Measurements from ENCODE around the gene AQP2.

Gene AQP2

DNA sequence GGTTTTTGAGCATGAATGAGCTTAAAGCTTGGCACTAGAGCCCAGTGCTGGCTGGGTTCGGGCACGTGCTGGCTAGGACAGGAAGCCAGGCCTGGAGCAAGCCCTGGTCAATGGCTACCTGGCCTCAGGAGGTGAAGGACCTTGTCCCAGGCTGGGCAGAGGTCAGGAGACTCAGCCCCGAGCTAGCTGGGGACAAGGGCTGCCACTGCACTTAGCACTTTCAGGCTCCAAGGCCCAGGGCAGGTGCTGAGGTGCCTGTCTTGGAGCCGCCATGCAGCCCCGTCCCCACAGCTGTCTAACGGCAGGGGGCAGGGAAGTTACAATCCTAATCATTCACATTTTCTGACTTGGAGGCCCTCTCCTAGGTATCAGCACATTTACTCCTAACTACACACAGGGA is 17.9 kb downstream of the AQP2 start:
- DNase-seq (ENCODE audit: low spot score) (no peak), FAIRE-seq (no peak)

GRCh38 chr12:49969027-49969426 is 18.5 kb downstream of the AQP2 start:
- FAIRE-seq, result no peak
- DNase-seq (ENCODE audit: low spot score), result no peak

GRCh38 chr12:49969651-49970429 is 19.3 kb downstream of the AQP2 start:
- FAIRE-seq, result no peak
- no peak for DNase-seq (ENCODE audit: low spot score)

DNA sequence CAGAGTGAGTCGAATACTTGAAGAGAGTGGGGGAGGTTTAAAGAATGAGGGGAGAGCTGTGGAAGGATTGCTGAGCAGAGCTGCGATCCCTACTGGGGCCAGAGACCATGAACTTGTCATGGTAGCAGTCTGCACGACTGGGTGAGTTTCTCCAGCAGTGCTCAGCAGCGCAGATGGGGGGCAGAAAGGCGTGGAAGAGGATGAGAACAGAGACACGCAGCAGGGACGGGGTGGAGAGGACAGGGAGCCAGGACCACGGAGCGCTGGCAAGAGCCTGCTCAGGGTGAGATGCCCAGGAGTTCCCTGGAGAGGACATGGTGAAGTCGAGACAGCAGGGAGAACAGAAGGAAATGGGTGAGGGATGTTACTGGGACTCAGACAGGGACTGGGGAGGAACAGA is 20.1 kb downstream of the AQP2 start:
- FAIRE-seq, result no peak
- no peak for DNase-seq (ENCODE audit: low spot score)

DNA sequence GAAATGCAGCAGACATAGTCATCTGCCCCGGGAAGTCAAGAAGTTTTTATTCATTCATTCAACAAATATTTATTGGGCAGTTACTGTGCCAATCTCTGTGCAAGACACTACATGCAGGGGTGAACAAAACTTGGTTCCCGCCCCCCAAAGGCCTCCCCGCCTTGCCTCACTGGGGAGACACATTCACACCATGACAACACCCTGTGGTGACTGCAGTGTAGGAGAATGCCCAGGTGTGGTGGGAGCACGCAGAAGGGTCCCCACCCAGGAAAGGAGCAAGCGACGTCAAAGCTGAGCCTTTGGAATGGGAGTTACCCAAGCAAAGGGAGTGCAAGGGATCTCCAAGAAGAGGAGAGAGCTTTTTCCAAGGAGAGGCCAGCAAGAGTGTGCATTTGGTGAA is 20.6 kb downstream of the AQP2 start:
- no peak for FAIRE-seq
- no peak for DNase-seq (ENCODE audit: low spot score)

- FAIRE-seq (no peak), DNase-seq (ENCODE audit: low spot score) (no peak)
These were observed 21.6 kb downstream of the AQP2 start for GRCh38 chr12:49972129-49972528.

DNA sequence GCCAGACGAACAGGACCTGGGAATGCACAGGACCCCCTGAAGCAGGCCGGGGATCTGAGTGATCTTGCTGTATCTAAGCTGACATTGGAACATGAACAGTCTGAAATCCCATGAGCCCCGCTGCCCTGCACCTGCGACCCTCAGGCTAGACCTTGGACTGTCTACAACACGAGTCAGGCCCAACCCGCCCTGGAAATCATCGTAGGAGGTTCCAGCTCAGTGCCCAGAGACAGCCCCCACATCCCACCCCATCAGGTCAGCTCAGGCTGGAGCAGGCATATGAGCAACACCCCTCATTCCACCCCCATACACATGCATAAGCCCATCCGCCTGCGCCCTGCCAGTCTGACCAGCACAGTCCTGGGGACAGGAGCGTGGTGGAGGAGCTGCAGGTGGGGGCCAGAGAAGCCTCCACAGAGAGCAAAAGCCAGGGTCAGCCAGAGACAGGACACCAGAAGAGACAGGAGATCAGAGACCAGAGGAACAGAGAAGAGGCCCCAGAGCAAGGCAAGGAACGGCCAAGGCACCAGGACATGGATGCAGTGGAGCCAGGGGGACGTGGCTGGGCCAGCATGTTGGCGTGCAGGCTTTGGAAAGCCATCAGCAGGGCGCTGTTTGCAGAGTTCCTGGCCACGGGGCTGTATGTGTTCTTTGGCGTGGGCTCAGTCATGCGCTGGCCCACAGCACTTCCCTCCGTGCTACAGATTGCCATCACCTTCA is 22.3 kb downstream of the AQP2 start, which contains the start of gene AQP6:
AQP6 (plus strand) TSS at position 307 of the 720 bp plus-strand sequence; CDS start at position 534, 227 bp downstream.
- no peak for DNase-seq (ENCODE audit: low spot score)
- no peak for FAIRE-seq

GRCh38 chr12:49973361-49973830 is 22.9 kb downstream of the AQP2 start:
- FAIRE-seq (no peak), DNase-seq (ENCODE audit: low spot score) (no peak)

GRCh38 chr12:49974231-49974675 is 23.7 kb downstream of the AQP2 start:
- DNase-seq (ENCODE audit: low spot score), result no peak
- FAIRE-seq, result no peak

DNA sequence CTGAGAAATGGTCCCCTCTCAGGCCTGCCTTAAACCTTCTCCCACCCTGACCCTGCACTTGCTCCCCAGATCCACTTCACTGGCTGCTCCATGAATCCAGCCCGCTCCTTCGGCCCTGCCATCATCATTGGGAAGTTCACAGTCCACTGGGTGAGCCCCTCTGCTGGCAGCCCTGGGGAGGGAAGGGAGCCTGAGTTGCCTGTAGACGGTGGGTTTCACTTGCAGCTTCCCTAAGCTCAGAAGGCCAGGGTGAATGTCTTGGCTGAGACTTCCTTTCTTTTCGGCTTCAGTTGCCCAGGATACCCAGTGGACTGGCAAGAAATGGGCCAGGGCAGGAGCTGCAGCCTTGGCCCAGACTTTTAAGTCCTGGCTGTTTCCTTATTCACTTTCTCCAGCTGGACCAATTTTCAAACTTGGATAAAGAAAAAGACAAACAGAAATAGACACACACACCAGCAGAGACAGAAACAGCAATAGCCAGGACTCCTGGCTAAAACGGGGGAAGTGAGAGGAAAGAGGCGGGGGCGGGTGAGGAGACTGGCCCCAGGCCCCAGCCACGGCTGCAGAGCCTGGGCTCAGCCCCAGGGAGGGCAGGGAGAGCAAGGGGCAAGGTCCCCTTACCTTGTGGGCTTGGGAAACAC is 24.3 kb downstream of the AQP2 start:
- DNase-seq (ENCODE audit: low spot score) (no peak), FAIRE-seq (no peak)

GRCh38 chr12:49975318-49975761 is 24.8 kb downstream of the AQP2 start:
- FAIRE-seq (no peak), DNase-seq (ENCODE audit: low spot score) (no peak)

DNA sequence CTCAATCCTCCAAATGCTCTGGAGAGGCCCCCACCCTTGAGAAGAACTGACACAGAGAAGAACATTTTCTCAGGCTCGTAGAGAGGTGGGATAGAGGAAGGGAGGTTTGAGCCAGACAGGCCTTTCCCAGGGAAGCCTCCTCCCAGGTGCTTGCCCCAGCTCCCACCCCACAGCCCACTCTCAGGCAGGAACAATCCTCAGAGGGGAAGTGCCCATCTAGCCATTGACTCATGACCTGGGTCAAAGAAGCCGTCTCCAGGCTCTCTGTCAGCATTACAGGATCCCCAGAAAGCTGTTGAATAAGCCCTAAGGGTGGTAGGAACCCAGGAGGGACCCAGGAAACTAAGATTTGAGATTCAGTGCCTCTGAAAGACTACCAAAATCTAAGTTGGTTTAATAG is 26.0 kb downstream of the AQP2 start:
- FAIRE-seq (no peak), DNase-seq (ENCODE audit: low spot score) (no peak)

DNA sequence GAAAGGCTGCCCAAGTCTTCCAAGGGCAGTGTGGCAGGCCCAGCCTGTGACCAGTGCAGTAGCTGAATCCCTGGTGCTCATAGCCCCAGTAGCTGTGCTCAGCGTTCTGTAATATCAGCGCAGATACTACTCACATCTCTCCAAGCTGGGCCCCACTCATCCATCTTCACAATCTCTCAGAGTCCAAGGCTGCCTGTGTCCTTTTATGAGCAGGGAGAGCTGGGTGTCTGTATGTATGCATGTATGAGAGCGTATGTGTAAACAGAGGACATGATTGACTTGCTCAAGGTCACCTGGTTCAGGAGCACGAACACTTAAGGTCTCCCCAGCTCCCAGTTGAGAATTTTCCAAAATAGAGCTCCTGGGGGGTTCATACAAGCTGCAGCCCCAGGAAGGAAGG is 27.6 kb downstream of the AQP2 start:
- DNase-seq (ENCODE audit: low spot score) (no peak), FAIRE-seq (no peak)

DNA sequence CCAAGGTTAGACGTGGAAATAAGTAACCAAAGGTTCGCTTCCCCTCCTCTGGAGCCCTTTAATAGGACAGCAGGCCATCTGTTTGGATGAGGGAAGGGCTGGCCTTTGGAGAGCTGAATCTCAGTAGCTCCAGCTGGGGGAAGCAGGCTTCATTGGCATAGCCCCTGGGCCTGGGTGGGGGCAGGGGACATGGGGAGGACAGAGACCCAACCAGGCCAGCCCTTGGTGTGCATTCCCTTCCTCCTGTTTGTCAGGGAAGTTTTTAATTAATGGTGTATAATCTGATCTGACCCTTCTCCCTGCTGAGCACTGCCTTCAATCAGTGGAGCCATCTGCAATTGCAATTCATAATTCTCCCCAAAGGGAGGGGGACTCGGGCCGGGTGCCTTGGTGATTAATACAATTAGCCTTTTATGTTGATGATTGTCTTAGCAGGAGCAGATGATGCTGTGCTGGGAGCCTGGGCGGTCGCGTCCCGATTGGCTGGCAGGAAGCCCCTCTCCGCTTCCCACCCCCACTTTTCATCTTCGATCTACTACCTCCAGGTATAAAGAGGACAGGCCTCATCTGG is 28.6 kb downstream of the AQP2 start:
- DNase-seq (ENCODE audit: low spot score) (no peak), FAIRE-seq (no peak)

- DNase-seq (ENCODE audit: low spot score), result no peak
- FAIRE-seq, result no peak
These were observed 29.3 kb downstream of the AQP2 start for GRCh38 chr12:49979791-49980190.

DNA sequence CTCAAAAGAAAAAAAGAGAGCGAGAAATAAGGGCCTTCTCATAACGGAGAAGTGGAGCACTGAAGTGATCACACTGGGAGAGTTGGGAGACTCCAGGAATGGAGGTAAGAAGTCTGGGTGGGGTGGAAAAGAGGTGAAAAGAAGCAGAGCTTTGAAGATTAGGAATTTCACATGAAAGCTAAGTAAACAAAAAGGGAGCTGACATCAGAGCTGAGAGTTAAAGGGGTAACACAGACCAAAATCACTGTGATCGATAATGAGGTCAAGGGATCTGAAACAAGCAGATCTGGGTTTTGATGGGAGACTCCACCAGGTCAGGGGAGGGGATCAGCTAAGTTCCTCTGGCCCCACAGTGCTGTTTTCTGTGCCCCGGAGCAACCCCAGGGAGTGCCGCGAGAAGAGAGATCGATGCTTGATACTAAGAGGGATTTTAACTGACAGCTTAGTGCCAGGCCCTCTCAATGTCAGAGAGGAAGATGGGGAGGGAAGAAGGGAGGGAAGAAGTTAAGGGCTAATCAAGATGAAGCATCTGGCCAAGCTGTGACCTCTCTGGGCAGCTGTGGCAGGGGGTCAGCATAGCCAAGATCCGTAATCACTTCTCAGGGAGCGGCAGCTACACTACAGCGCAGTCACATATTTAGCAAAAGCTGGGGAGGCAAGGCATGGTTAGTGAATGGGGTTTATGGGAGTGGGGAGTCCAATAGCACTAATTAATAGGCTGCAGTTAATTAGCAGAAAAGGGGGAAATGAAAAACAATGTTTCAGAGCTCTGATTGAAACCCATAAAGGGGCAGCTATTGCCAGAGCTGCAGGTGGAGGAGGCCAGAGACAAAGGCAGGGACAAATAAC is 30.2 kb downstream of the AQP2 start:
- FAIRE-seq (no peak), DNase-seq (ENCODE audit: low spot score) (no peak)

DNA sequence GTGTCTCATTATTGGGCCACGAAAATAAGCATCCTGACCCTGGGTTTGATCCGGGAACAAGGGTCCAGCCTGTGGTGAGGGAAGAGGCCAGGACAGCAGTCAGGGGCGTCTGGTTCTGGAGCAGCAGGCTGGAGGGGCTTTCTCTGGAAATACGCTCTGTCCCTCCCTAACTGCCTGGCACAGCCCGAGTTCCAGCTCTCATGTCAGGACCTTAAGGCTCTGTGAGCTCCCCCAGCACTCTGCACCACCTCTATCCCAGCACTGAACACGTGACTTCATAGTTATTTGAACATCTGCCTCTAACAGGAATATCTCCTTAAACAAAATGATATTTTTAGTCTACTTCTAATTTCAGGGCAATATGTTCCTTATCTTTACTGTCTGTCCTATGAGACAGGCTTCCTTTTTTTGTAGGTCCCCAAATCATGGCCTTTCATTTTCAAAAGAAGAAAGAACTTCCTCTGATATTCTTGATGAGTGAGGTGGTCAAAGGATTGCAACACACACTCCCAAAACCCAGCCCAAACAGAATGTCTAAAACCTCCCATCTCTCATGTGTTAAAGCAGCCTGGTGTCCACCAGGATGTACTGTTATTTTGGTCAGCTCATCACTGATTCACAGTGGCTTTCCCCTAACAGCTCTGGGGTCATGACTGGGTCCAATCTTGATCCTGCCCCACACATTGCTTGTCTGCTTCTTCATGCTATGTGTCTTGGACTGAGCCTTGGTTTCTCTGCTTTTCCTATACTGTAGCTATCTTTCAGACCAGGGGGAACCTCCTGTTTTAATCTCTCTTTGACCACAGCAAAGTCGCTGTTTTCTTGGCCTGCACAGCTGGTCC is 31.9 kb downstream of the AQP2 start:
- FAIRE-seq (no peak), DNase-seq (ENCODE audit: low spot score) (no peak)

DNA sequence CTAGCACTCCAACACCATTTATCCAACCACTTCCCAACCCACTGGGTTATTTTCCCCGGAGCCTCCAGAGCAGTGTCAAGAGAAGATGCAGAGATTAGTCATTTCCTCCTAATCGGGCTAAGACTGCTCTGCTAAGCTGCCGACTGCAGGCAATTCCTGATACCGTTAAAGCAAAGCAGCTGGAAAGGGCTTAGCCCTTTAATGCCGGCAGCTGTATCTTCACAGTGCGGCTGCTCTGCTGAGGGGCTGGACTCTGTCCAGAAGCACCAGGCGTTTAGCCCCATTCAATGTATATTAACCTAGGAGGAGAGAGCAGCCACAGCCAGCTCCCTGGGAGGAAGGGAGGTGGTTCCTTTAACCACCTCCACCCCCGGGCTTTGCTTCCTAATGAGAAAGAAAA is 33.4 kb downstream of the AQP2 start:
- FAIRE-seq, result peak; percentile 85
- DNase-seq (ENCODE audit: low spot score), result peak; percentile 72

DNA sequence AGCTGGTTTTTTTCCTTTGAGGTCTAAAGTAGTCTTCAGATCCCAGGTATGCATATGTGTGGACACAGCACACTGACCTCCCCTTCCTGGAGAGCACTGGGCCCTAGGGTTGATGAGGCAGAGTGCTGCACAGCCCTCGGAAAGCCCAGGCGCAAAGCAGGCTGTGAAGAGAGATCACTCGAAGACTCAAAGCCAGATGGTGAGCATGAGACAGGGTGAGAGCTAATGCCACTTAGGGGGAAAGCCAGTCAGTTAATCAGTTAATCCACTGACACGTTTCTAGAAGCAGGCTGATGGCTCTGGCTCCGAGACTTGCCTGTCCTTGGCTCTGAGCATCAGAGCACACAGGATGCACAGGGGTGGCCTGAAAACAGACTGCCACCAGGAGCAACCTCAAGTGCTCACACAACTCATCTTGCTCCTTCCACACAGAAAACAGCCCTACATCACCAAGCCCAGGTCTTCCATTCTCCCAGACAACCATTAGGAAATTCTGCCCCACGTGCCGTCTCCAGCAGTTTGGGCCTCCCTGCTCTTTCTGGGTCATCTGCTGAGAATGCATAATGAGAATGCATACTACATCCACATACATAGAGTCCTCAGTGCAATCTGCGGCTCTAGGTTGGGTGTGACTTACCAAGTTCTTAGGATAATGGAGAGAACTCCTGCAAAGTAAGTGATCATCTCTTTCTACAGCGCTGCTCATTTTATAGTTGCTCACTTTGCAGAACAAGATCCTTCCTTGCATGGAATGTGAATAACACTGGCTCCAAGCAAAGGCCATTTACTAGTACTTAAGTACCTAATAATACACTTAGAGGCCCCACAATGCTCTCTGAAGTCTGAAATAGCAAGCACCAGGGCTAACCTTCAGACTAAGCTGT is 34.2 kb downstream of the AQP2 start:
- no peak for DNase-seq (ENCODE audit: low spot score)
- FAIRE-seq, result no peak
